ENCODE results near the gene XNDC1N. TPM values are rescaled to one million over a fixed set of nuclear protein-coding genes. Genes with fewer than 3 reads are reported as not detected.

XNDC1N gene
- total RNA-seq: 9.1 TPM
- long read RNA-seq, partial matches to known transcripts: 0 of 3 reads
- long read RNA-seq, other reads (novel, unspliced or antisense): 3 of 3 reads

GRCh38 chr11:71927820-71928736 lies at the start of gene XNDC1N:
TSS of gene XNDC1N (minus strand) at chr11:71928594. CDS start at chr11:71923353, 5,241 bp downstream.
- Histone ChIP-seq H3K4me3 (peak within 1 kb of the TSS; percentile 98), H3K27me3 (ENCODE audit: low read depth) (no peaks in the 10 kb centered on the region), H3K27ac (peak within 1 kb of the TSS; percentile 96), H3K4me1 (peaks cover 40% of the 10 kb centered on the region), H3K9me3 (no peaks in the 10 kb centered on the region), H3K36me3 (no peaks in the 10 kb centered on the region)
- ATAC-seq (peak; percentile 93 to 97), DNase-seq (peak; percentile 67)
- intact Hi-C loops (cut with DNase I): no loop called here
- TF ChIP-seq CTCF (IDR thresholded peaks at IDR 0.05): no peak

GRCh38 chr11:71977743-71978418 lies 49.5 kb upstream of the XNDC1N start:
- DNase-seq: no peak
- H3K36me3 ChIP-seq: peaks cover 23% of the 10 kb centered on the region
- ATAC-seq: peak; percentile 78 to 79
- no peaks in the 10 kb centered on the region for H3K4me1 ChIP-seq
- peak; percentile 73 for TF ChIP-seq CTCF (IDR thresholded peaks at IDR 0.05)
- intact Hi-C loops (cut with DNase I): no loop called here
- H3K27ac ChIP-seq: no peak overlapping the region
- H3K4me3 ChIP-seq: no peak overlapping the region
- H3K27me3 ChIP-seq (ENCODE audit: low read depth): no peaks in the 10 kb centered on the region
- no peaks in the 10 kb centered on the region for H3K9me3 ChIP-seq

- no peak overlapping the region for H3K27ac ChIP-seq
- no peak overlapping the region for H3K4me3 ChIP-seq
- no peaks in the 10 kb centered on the region for H3K9me3 ChIP-seq
- intact Hi-C loops (cut with DNase I): no loop called here
- TF ChIP-seq CTCF (IDR thresholded peaks at IDR 0.05): no peak
- H3K27me3 ChIP-seq (ENCODE audit: low read depth): no peaks in the 10 kb centered on the region
- H3K4me1 ChIP-seq: no peaks in the 10 kb centered on the region
- ATAC-seq: no peak
- no peak for DNase-seq
- H3K36me3 ChIP-seq: peaks cover 19% of the 10 kb centered on the region
Measured at GRCh38 chr11:71977090-71977489, 48.7 kb upstream of the XNDC1N start.

GRCh38 chr11:71976551-71976950 lies 48.2 kb upstream of the XNDC1N start:
- DNase-seq (no peak), ATAC-seq (no peak)
- no peaks in the 10 kb centered on the region for H3K9me3 ChIP-seq
- H3K27ac ChIP-seq: no peak overlapping the region
- H3K4me3 ChIP-seq: no peak overlapping the region
- H3K27me3 ChIP-seq (ENCODE audit: low read depth): no peaks in the 10 kb centered on the region
- H3K36me3 ChIP-seq: peaks cover 19% of the 10 kb centered on the region
- H3K4me1 ChIP-seq: no peaks in the 10 kb centered on the region
- intact Hi-C loops (cut with DNase I): no loop called here
- TF ChIP-seq CTCF (IDR thresholded peaks at IDR 0.05): no peak

- DNase-seq (no peak), ATAC-seq (no peak)
- no peak overlapping the region for H3K27ac ChIP-seq
- intact Hi-C loops (cut with DNase I): no loop called here
- H3K27me3 ChIP-seq (ENCODE audit: low read depth): no peaks in the 10 kb centered on the region
- no peak overlapping the region for H3K4me3 ChIP-seq
- TF ChIP-seq CTCF (IDR thresholded peaks at IDR 0.05): no peak
- H3K36me3 ChIP-seq: peaks cover 35% of the 10 kb centered on the region
- no peaks in the 10 kb centered on the region for H3K9me3 ChIP-seq
- no peaks in the 10 kb centered on the region for H3K4me1 ChIP-seq
Measured at GRCh38 chr11:71971680-71972079, 43.3 kb upstream of the XNDC1N start.

Measured in lower lobe of right lung (tissue), 2 donors.